Measurements from ENCODE around the gene BLOC1S4. TPM values are rescaled to one million over a fixed set of nuclear protein-coding genes. Genes with fewer than 3 reads are reported as not detected.

BLOC1S4 gene
- total RNA-seq, 4 donors from 2014 or later, result 20.0 to 20.6 (median 20.2) TPM

- no peak overlapping the region for H3K4me3 ChIP-seq
- H3K27ac ChIP-seq, result no peak overlapping the region
- no peaks in the 10 kb centered on the region for H3K27me3 ChIP-seq
- peaks cover 0 to 35% (median 11%) of the 10 kb centered on the region in 4 donors for H3K4me1 ChIP-seq
- no peak for DNase-seq
- no peaks in the 10 kb centered on the region for H3K9me3 ChIP-seq
- H3K36me3 ChIP-seq, result peaks cover 0 to 10% (median 0%) of the 10 kb centered on the region in 3 donors
- no peak for TF ChIP-seq CTCF (IDR thresholded peaks at IDR 0.05)
- no peak for TF ChIP-seq POLR2A (IDR thresholded peaks at IDR 0.05)
Measured at GRCh38 chr4:6706173-6706572, 9.8 kb upstream of the BLOC1S4 start.

GRCh38 chr4:6709230-6710114 lies 6.5 kb upstream of the BLOC1S4 start, which contains the start of gene MRFAP1L1:
TSS of gene MRFAP1L1 (minus strand) at chr4:6709865. CDS start at chr4:6709629, 236 bp downstream.
- peak in 2 of 6 experiments; percentile 8 to 11 for TF ChIP-seq CTCF (IDR thresholded peaks at IDR 0.05)
- TF ChIP-seq POLR2A (IDR thresholded peaks at IDR 0.05), result peak in 1 of 2 donors; percentile 42
- DNase-seq, result peak; percentile 95 to 99 (median 98)
- Histone ChIP-seq H3K9me3 (no peaks in the 10 kb centered on the region), H3K36me3 (no peaks in the 10 kb centered on the region), H3K4me1 (peaks cover 0 to 35% (median 11%) of the 10 kb centered on the region in 4 donors), H3K27ac (peak within 1 kb of the TSS; percentile 77 to 90 (median 84)), H3K27me3 (no peaks in the 10 kb centered on the region), H3K4me3 (peak within 1 kb of the TSS; percentile 65 to 78 (median 75))

GRCh38 chr4:6710282-6710681 lies 5.7 kb upstream of the BLOC1S4 start:
- peaks cover 0 to 35% (median 11%) of the 10 kb centered on the region in 4 donors for H3K4me1 ChIP-seq
- peak overlapping the region; percentile 65 to 78 (median 75) for H3K4me3 ChIP-seq
- peak in 1 of 3 donors; percentile 43 for DNase-seq
- no peaks in the 10 kb centered on the region for H3K36me3 ChIP-seq
- H3K9me3 ChIP-seq, result no peaks in the 10 kb centered on the region
- no peaks in the 10 kb centered on the region for H3K27me3 ChIP-seq
- TF ChIP-seq POLR2A (IDR thresholded peaks at IDR 0.05) (no peak), CTCF (IDR thresholded peaks at IDR 0.05) (no peak)
- H3K27ac ChIP-seq, result peak overlapping the region; percentile 77 to 90 (median 84)

- Histone ChIP-seq H3K9me3 (no peaks in the 10 kb centered on the region), H3K4me3 (no peak overlapping the region), H3K4me1 (peaks cover 0 to 31% (median 11%) of the 10 kb centered on the region in 4 donors), H3K27me3 (no peaks in the 10 kb centered on the region), H3K36me3 (no peaks in the 10 kb centered on the region), H3K27ac (no peak overlapping the region)
- no peak for DNase-seq
- TF ChIP-seq POLR2A (IDR thresholded peaks at IDR 0.05), result no peak
- TF ChIP-seq CTCF (IDR thresholded peaks at IDR 0.05), result no peak
Measured at GRCh38 chr4:6710996-6711395, 5.0 kb upstream of the BLOC1S4 start.

GRCh38 chr4:6714954-6715353 lies 1.0 kb upstream of the BLOC1S4 start:
- DNase-seq, result no peak
- no peak overlapping the region for H3K27ac ChIP-seq

More at GRCh38 chr4:6714954-6715353, 1.0 kb upstream of the BLOC1S4 start:
- no peaks in the 10 kb centered on the region for H3K27me3 ChIP-seq
- no peak overlapping the region for H3K4me3 ChIP-seq
- no peaks in the 10 kb centered on the region for H3K36me3 ChIP-seq
- H3K4me1 ChIP-seq, result peaks cover 0 to 14% (median 6%) of the 10 kb centered on the region in 4 donors
- TF ChIP-seq POLR2A (IDR thresholded peaks at IDR 0.05), result no peak
- TF ChIP-seq CTCF (IDR thresholded peaks at IDR 0.05), result no peak
- H3K9me3 ChIP-seq, result no peaks in the 10 kb centered on the region
